AG04449 (cell line): Measurements from ENCODE around the gene ZNF407.
"Not testable (repeated sequence)": the region's sequence is repeated elsewhere in the genome, so short reads cannot be mapped to it uniquely, and the experiment has no call there.

Experiments used
- CTCF ChIA-PET: fragments of 350-600 bp; formaldehyde crosslinking; extraction: SDS; loops from one replicate; lab custom pipeline; 2021; ENCODE audit warnings: antibody characterized with exemption; lab: Yijun Ruan, JAX
- POLR2A ChIA-PET: fragments of 400-600, 350-600 bp; formaldehyde crosslinking; extraction: SDS; loops from one replicate; lab custom pipeline; 2020; ENCODE audit warnings: antibody characterized with exemption, inconsistent platforms; lab: Yijun Ruan, JAX
- DNase-seq: peaks from one replicate; pipeline ENCODE4 v3.0.0-alpha.2; 2010; ENCODE audit warnings: low read depth, low spot score
- H3K4me3 ChIP-seq: 2 replicates; pipeline ENCODE4 v1.5.1; 2011; ENCODE audit warnings: low read depth, mild to moderate bottlenecking, control low read depth, low read length
- CTCF ChIP-seq: IDR thresholded peaks from one replicate; pipeline ENCODE4 v1.5.1; 2011; ENCODE audit warnings: mild to moderate bottlenecking, moderate library complexity, low read length, control low read depth, inconsistent platforms; ENCODE audit not compliant: insufficient read depth; ENCODE audit errors: missing control alignments

ZNF407 gene

DNA sequence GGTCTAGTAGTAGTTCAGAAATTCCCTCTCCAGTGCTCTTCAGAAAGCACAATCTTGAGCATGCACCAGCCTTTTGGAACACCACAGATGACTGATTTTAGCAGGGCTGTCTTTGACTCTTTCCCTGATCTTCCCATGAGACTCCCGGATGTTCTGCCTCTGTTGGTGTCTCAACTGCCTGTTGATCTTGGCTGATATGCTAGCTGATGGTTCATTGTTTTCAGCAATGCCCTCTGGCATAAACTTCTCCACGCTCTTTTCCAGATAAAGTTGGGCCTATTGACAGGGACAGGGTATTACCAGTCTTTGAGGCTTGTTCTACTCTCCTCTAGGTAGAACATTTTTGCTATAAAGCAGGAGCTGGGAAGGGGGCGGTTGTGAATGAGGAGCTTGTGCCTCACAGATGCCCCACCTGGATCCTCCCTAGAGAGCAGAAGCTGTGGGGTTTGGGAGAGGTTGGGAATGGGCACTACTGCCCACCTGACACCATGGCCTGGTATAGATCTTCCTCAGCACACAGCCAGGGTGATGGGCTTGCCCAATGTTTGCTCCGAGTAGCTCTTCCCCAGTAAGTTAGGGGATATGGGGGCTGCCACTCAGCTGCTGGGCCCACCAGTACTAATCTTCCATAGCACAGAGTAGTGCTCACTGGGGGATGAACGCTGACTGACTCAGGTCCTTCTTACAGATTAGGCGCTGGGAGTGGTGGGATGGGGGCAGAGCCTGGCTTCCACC is 500.0 kb downstream of the ZNF407 start:
- no peak overlapping the region for H3K4me3 ChIP-seq
- ChIA-PET CTCF (no interaction called here), POLR2A (no interaction called here)
- TF ChIP-seq CTCF = no peak
- DNase-seq = no peak

DNA sequence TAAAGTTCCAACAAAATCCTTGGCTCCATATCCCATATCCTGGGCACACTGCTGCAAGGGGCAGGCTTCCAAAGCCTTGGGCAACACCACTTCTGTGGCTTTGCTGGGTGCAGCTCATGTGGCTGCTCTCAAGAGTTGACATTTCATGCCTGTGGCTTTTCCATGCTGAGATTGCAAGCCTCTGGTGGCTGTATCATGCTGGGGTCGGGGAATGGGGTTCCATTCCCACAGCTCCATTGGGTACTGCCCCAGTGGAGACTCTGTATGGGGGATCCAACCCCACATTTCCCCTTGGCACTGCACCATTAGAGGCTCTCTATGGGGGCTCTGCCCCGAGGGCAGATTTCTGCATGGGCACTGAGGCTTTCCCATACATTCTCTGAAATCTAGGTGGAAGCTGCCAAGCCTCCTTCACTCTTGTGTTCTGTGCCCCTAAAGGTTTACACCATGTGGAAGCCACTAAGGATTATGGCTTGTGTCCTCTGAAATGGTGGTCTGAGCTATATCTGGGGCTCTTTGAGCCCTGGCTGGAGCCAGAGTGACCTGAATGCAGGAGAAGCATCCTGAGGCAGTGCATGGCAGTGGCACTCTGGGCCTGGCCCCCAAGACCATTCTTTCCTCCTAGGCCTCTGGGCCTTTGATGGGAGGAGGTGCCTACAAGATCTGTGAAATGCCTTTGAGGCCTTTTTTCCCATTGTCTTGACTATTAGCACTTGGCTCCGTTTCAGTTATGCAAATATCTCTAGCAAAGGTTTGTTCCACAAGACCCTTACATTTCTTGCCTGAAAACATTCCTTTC is 503.4 kb downstream of the ZNF407 start:
- no peak for DNase-seq
- TF ChIP-seq CTCF = no peak
- CTCF ChIA-PET = no interaction called here

DNA sequence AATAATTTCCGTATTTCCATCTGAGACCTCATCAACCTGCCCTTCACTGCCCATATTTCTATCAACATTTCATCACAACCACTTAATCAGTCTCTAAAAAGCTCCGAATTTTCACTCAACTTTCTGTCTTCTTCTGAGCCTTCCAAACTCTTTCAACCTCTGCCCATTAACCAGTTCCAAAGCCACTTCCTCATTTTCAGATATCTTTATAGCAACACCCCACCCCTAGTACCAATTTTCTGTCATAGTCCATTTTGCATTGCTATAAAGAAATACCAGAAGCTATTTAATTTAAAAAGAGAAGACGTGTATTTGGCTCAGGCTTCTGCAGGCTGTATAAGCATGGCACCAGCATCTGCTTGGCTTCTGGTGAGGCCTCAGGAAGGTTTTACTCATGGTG is 504.2 kb downstream of the ZNF407 start:
- TF ChIP-seq CTCF = no peak
- POLR2A ChIA-PET = no interaction called here
- CTCF ChIA-PET = no interaction called here
- H3K4me3 ChIP-seq = no peak overlapping the region
- no peak for DNase-seq

More for the DNA sequence above, 503.4 kb downstream of the ZNF407 start:
- POLR2A ChIA-PET = no interaction called here
- H3K4me3 ChIP-seq = no peak overlapping the region

- POLR2A ChIA-PET, H3K4me3 ChIP-seq, CTCF ChIA-PET, DNase-seq: not testable (repeated sequence)
Measured at GRCh38 chr18:75104029-75104428, 506.4 kb downstream of the ZNF407 start.

GRCh38 chr18:75104483-75104882 is 506.8 kb downstream of the ZNF407 start:
- ChIA-PET CTCF (no interaction called here), POLR2A (no interaction called here)
- no peak for DNase-seq

GRCh38 chr18:75105551-75106254 is 508.0 kb downstream of the ZNF407 start:
- no peak for DNase-seq
- no peak overlapping the region for H3K4me3 ChIP-seq
- TF ChIP-seq CTCF = no peak
- POLR2A ChIA-PET = no interaction called here
- CTCF ChIA-PET = no interaction called here

More at GRCh38 chr18:75104483-75104882, 506.8 kb downstream of the ZNF407 start:
- no peak overlapping the region for H3K4me3 ChIP-seq
- TF ChIP-seq CTCF = no peak
